NCI-H2227 treated with DMSO at 0.1 percent for 48 hours (cell line): ENCODE results near the gene TMPRSS13.
"Not testable (repeated sequence)": the region's sequence is repeated elsewhere in the genome, so short reads cannot be mapped to it uniquely, and the experiment has no call there.

Source experiments
- DNase-seq: peaks from one replicate; lab custom pipeline; 2025; lab: John Stamatoyannopoulos, UW

Gene TMPRSS13

DNA sequence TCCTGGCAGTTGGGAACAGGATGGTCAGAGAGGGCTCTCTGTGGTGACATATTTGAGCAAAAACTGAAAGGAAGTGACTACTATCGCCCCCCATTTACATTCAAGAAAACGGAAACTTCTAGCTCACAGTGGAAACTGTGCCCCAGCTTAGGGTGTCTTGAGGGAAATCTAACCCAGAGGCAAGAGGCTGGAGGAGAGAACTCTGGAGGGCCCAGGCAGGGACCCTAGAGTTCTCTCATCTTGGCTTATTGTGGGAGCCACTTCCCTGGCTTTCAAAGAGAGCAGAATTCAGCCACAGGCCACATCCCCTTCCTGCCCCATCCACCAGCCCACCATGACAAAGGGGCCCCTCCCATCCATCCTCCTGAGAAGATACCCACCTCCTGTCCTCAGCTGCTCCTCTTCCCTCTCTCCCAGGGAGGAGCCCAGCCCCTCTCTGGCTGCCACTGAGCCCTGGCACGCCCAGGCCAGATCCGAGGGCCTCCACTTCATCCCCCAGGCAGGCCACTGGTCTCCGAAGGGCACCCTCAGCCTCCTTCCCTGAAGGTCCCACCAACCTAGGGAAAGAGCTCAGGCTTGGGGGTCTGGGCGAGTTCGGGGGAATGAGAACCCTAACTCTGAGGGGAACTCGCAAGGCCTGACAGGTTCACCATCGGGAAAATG is 1.6 kb upstream of the TMPRSS13 start:
- no peak for DNase-seq

GRCh38 chr11:117929916-117930570 is 841 bp upstream of the TMPRSS13 start:
- no peak for DNase-seq

DNA sequence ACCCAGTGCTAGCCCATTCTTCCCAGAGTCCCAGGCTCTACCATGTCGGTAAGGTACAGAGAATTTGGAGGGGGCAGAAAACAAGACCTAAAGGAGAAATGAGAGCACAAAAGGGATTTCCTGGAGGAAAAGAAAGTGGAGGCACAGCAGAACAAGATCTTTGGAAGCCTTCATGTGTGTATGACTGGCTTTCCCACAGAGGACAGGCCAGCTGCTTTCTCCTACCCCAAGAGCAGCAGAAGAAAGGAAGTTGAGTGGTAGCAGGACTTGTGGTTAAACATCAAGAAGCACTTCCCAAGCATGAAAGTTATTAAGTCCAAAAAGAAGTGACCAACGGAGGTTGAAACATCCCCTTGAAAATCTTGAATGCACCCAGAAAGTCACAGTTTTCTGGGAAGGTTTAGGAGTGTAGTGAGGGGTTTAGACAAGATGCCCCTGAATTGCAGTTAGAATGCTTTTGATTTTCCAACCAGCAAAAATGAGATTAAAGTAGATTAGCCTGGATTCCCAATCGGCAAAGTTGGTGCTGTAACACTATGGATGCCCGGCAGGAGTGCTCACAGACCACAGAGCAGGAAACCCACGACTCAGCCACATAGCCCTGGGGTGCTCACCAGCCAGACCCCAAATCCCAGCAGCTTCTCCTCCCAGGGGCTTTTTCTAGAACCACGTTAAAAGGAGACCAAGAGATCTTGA is 608 bp downstream of the TMPRSS13 start:
- no peak for DNase-seq

DNA sequence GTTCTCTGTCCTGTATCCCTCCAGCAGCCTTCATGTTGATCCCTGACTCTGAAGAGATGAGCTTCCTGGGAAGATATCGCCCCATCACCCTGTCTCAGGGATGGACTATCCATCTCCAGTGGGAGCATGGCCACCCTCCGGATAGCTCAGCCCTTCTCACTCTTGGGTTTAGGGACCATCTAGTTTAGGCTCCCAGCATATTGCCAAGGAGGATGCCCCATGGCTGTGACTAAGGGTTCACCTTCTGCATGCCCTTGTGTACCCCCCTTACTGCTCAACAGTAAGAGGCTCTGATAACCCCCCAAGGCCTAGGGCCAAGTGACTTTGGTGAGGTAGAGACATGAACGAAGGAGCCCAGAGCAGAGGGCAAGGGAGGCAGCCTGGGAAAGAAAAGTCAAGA is 1.3 kb downstream of the TMPRSS13 start:
- DNase-seq, result no peak

GRCh38 chr11:117926166-117926565 is 3.0 kb downstream of the TMPRSS13 start:
- not testable (repeated sequence) for DNase-seq

- no peak for DNase-seq
Observed at GRCh38 chr11:117925198-117925925, 3.8 kb downstream of the TMPRSS13 start.

DNA sequence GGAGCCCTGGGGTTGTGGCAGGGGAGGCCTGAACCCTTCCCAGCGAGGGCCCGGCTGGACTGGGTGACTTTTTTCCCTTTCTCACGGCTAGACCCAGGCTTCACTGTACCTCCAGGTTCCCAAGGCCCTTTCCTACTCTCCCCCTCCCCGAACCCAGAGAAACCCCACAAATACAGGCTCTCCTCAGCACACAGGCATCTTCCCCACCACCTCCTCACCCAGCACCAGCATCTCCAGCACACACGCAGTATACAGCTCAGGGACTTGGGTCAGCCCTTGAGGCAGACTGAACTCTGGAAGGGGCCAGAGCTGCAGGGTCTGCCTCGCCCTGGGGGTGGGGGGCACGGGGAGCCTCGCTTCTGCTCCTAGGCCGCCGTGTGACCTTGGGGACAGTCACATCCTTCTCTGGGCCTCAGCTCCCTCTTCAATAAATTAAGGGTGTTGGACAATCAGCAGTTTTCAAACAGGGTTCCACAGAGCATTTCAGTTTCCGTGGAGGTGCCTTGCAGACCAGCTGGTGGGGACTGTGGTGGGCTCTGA is 4.5 kb downstream of the TMPRSS13 start:
- no peak for DNase-seq

- DNase-seq, result no peak
Observed at GRCh38 chr11:117923773-117924172, 5.4 kb downstream of the TMPRSS13 start.

- no peak for DNase-seq
Observed at GRCh38 chr11:117923275-117923674, 5.9 kb downstream of the TMPRSS13 start.

DNA sequence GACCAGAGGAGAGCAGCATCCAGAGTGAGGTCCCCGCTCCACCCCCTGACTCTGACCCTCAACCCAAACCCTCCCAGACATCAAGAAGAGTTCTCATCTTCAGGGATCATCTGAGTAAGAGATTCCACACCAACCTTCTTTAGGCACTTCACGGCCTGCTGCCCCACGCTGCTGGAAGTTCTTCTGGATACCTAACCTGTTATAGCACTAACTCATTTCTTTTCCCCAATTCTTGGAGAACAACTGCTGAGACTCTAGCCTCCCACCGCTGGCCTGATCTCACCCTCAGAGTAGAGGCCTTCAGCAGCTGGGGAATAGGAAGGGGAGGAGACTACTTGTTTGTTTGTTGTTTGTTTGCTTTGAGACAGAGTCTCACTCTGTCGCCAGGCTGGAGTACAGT is 7.3 kb downstream of the TMPRSS13 start:
- DNase-seq, result no peak

DNA sequence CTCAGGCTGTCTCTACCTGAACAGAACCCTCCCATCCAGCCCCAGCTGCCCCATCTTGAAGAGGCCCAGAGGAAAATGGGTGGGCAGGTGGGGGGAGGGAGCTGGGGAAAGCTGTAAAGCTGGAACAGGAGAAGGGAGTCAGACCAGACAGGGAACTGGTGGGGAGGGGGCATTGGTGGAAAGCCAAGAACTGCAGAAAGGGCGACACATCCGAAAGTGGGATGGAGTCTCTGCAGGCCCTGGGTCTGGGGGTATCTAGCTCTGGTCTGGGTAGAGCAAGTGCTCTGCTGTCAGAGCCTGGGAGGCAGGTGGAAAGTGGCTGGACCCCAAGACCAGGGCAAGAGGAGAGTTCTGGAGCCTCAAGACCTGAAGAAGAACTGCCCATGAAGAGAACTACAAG is 7.7 kb downstream of the TMPRSS13 start:
- no peak for DNase-seq

- no peak for DNase-seq
Observed at GRCh38 chr11:117919781-117920221, 9.4 kb downstream of the TMPRSS13 start.

- no peak for DNase-seq
Observed at GRCh38 chr11:117919341-117919740, 9.9 kb downstream of the TMPRSS13 start.

GRCh38 chr11:117918366-117919255 is 10.6 kb downstream of the TMPRSS13 start:
- no peak for DNase-seq

- DNase-seq, result no peak
Observed at GRCh38 chr11:117917591-117918151, 11.5 kb downstream of the TMPRSS13 start.

DNA sequence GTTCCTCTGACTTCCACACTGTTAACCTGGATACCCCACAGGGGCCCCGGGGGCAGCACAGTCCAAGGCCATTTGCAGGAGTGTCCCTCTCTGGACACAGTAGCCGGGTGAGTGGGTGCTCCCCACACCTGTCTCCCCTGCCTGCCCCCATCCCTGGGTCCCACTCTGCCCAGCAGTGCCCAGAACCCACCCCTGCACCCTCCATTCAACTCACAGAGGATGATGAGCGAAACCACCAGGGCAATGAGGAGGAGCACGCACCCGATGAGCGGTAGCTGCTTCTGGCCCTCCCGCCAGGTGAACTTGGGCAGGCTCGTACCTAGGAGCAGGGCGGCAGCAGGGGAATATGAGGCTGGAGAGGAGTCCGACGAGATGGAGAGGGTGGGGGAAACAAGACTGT is 12.2 kb downstream of the TMPRSS13 start:
- DNase-seq, result no peak

DNA sequence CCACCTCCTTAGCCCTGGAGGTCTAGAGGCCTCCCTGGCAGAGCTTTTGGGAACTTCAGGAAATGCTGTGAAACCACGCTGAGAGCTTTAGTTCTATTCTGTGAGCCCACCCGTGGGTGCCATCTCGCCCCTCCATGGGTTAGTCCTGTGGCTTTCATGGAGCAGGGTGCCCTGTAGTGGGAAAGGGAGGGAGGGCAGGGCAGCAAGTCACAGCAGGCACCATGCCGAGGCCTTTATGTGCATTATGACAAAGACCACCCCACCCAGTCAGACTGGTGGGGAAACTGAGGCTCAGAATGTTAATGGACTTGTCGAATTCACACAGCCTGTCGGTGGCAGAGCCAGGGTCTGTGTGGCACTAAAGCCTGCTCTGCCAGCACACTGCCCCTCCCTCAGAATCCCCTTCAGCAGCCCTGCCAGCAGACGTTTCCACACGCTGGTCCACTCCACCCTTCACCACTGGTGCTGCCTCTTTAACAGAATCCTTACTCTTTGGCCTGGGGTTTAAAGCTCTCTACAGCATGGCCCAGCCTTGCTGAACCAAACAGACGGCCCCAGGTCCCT is 13.4 kb downstream of the TMPRSS13 start:
- DNase-seq, result no peak

DNA sequence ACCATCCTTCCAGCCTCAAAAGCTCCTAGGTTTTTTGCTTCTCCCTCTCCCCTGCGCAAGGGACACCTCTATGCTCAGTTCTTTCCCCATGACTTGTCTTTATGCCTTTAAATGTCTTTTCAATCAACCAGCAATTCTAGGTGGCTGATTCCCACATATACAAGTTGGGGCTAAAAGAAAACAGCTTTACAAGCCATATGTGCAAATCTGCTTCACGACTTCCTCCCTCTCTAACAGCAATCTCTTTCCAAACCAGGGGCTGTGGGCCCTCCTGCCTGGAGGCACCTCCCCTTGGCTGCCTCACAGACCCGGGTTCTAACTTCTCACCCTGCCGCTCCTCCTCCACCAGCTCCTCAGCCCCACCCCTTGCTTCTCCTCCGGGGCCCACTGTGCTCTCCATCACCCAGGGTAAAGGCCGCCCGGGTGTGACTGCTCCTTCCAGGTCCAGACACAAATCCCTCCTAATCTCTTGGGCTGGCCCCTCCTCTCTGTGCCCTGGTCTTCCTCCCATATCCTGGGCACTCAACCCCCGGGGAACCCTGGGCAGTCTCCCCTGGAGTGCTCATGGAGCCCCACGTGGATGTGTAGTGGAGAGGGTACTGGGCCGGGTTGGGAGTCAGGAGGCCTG is 14.1 kb downstream of the TMPRSS13 start:
- no peak for DNase-seq

- DNase-seq, result no peak
Observed at GRCh38 chr11:117914398-117914761, 14.8 kb downstream of the TMPRSS13 start.

GRCh38 chr11:117913736-117914397 is 15.3 kb downstream of the TMPRSS13 start:
- no peak for DNase-seq
